HCT116 (cell line): ENCODE measurements around the gene IGFBP7. TPM values are rescaled to one million over a fixed set of nuclear protein-coding genes. Genes with fewer than 3 reads are reported as not detected.
A peak's percentile ranks its signal among the peaks of the same experiment; 100 is the strongest.

ENCODE experiments used
- ATAC-seq: fragments of 200-7000 bp; cut with Tn5 transposase; 2 replicates; pipeline ENCODE4 v1.9.1; 2020; ENCODE audit warnings: mild to moderate bottlenecking, moderate library complexity
- BruUV-seq: library from RNA; stranded (reverse); fragments of 400-500 nt; replicated peaks from 2 replicates; lab custom pipeline; 2021; lab: Mats Ljungman, UMichigan
- CTCF ChIA-PET: fragments of 300-600 bp; sonication (Branson Sonifier 250); formaldehyde crosslinking; loops from one replicate; lab custom pipeline; 2021; ENCODE audit warnings: antibody characterized with exemption; lab: Charles Lee
- POLR2A ChIA-PET: fragments of 300-600, 350-600 bp; sonication (Branson Sonifier 250); formaldehyde crosslinking; loops from one replicate; lab custom pipeline; 2021; ENCODE audit warnings: antibody characterized with exemption; lab: Charles Lee
- RAD21 ChIA-PET, 2 experiments: fragments of 300-600 bp; sonication (Branson Sonifier 250); formaldehyde crosslinking; loops; one replicate each; lab custom pipeline; 2023; ENCODE audit warnings: low total read pairs in 2 of 2; ENCODE audit not compliant: uncharacterized antibody in 2 of 2, unreplicated experiment in 2 of 2, low non-redundant PET in 1 of 2; lab: Charles Lee
- DNase-seq: peaks from one replicate; pipeline ENCODE4 v3.0.0-alpha.2; 2010; ENCODE audit warnings: low read depth, low spot score
- H2AFZ ChIP-seq: fragments of 200-600 bp; shearing (Covaris generic), sonication (generic); 2 replicates; pipeline ENCODE4 v1.6.1; 2017; ENCODE audit warnings: low read depth, mixed run types, mixed read lengths, antibody characterized with exemption, low read length; ENCODE audit not compliant: poor library complexity, severe bottlenecking
- H3K27ac ChIP-seq: 2 replicates; pipeline ENCODE4 v1.5.1; 2012; ENCODE audit warnings: low read depth, low read length
- H3K27me3 ChIP-seq: fragments of 200-600 bp; sonication (generic); 2 replicates; pipeline ENCODE4 v1.6.1; 2016; ENCODE audit warnings: mixed run types, low read length, mixed read lengths; ENCODE audit not compliant: insufficient read depth
- H3K36me3 ChIP-seq, 2 experiments: fragments of 200-500 bp in 1 of 2; fragments of 200-600 bp in 1 of 2; sonication (Bioruptor generic) in 1 of 2; sonication (generic) in 1 of 2; 2 replicates each; pipeline versions ENCODE4 v1.5.1 to v1.6.1; 2014 to 2016; ENCODE audit warnings: low read length in 2 of 2, inconsistent platforms in 1 of 2, mixed read lengths in 1 of 2, mixed run types in 1 of 2; ENCODE audit not compliant: insufficient read depth in 2 of 2, control insufficient read depth in 1 of 2
- H3K4me1 ChIP-seq, 2 experiments: fragments of 200-600 bp in 1 of 2; sonication (generic) in 1 of 2; 2 replicates each; pipeline versions ENCODE4 v1.5.1 to v1.6.1; 2012 to 2017; ENCODE audit warnings: low read length in 2 of 2, inconsistent platforms in 1 of 2, mild to moderate bottlenecking in 1 of 2, mixed read lengths in 1 of 2, mixed run types in 1 of 2, moderate library complexity in 1 of 2; ENCODE audit not compliant: insufficient read depth in 2 of 2, control insufficient read depth in 1 of 2
- H3K4me2 ChIP-seq: fragments of 200-600 bp; sonication (generic); 2 replicates; pipeline ENCODE4 v1.6.1; 2017; ENCODE audit warnings: mixed run types, low read length, mixed read lengths
- H3K4me3 ChIP-seq, 2 experiments: fragments of 200-600 bp in 1 of 2; sonication (generic) in 1 of 2; replicated peaks in 1 of 2; 2 replicates each; pipeline ENCODE4 v1.5.1; 2011 to 2016; ENCODE audit warnings: low read length in 2 of 2, control low read depth in 1 of 2, low read depth in 1 of 2, mild to moderate bottlenecking in 1 of 2, mixed read lengths in 1 of 2, mixed run types in 1 of 2
- H3K79me2 ChIP-seq: fragments of 200-600 bp; sonication (generic); 2 replicates; pipeline ENCODE4 v1.6.1; 2017; ENCODE audit warnings: mild to moderate bottlenecking, mixed run types, low read length, moderate library complexity, mixed read lengths; ENCODE audit not compliant: insufficient read depth
- H3K9ac ChIP-seq: fragments of 200-600 bp; sonication (generic); 2 replicates; pipeline ENCODE4 v1.6.1; 2016; ENCODE audit warnings: low read length, mixed read lengths
- H3K9me2 ChIP-seq: fragments of 200-600 bp; sonication (generic), shearing (Covaris generic); 2 replicates; pipeline ENCODE4 v1.6.1; 2017; ENCODE audit warnings: mixed run types, mild to moderate bottlenecking, moderate library complexity; ENCODE audit not compliant: insufficient read depth
- H3K9me3 ChIP-seq, 2 experiments: fragments of 200-500 bp in 1 of 2; fragments of 200-600 bp in 1 of 2; sonication (Bioruptor generic) in 1 of 2; sonication (generic) in 1 of 2; 2 replicates each; pipeline ENCODE4 v1.6.1; 2014 to 2017; ENCODE audit warnings: low read length in 2 of 2, mixed read lengths in 2 of 2, inconsistent platforms in 1 of 2, low read depth in 1 of 2, mild to moderate bottlenecking in 1 of 2, mixed run types in 1 of 2, moderate library complexity in 1 of 2; ENCODE audit not compliant: control insufficient read depth in 1 of 2, insufficient read depth in 1 of 2
- H4K20me1 ChIP-seq: fragments of 200-600 bp; sonication (generic), shearing (Covaris generic); 2 replicates; pipeline ENCODE4 v1.6.1; 2017; ENCODE audit warnings: mixed run types, mild to moderate bottlenecking, moderate library complexity; ENCODE audit not compliant: insufficient read depth
- ATF3 ChIP-seq: IDR thresholded peaks from 2 replicates; pipeline ENCODE4 v1.6.1; 2012
- CBX3 ChIP-seq: IDR thresholded peaks from 2 replicates; pipeline ENCODE4 v1.6.1; 2012; ENCODE audit warnings: low read depth
- CEBPB ChIP-seq: IDR thresholded peaks from 2 replicates; pipeline ENCODE4 v1.6.1; 2012; ENCODE audit warnings: low read depth
- CTCF ChIP-seq, 3 experiments: fragments of 200-600 bp in 1 of 3; sonication (generic) in 1 of 3; IDR thresholded peaks in 2 of 3; conservative IDR thresholded peaks in 1 of 3; 2 replicates each; pipeline ENCODE4 v1.5.1; 2012 to 2017; ENCODE audit warnings: low read depth in 2 of 3, low read length in 2 of 3, antibody characterized with exemption in 1 of 3, borderline replicate concordance in 1 of 3, control low read depth in 1 of 3, mild to moderate bottlenecking in 1 of 3, mixed read lengths in 1 of 3, mixed run types in 1 of 3, moderate library complexity in 1 of 3; ENCODE audit not compliant: insufficient read depth in 1 of 3
- EGR1 ChIP-seq: IDR thresholded peaks from 2 replicates; pipeline ENCODE4 v1.6.1; 2012; ENCODE audit warnings: low read depth
- ELF1 ChIP-seq: IDR thresholded peaks from 2 replicates; pipeline ENCODE4 v1.6.1; 2012; ENCODE audit warnings: low read depth, borderline replicate concordance
- EZH2 ChIP-seq: fragments of 200-600 bp; sonication (generic); IDR thresholded peaks from 2 replicates; pipeline ENCODE4 v1.6.1; 2017; ENCODE audit warnings: antibody characterized with exemption, mixed run types
- EZH2phosphoT487 ChIP-seq: fragments of 200-600 bp; IDR thresholded peaks from 2 replicates; pipeline ENCODE4 v1.6.1; 2018; ENCODE audit warnings: antibody characterized with exemption, borderline replicate concordance
- FOSL1 ChIP-seq: IDR thresholded peaks from 2 replicates; pipeline ENCODE4 v1.6.1; 2012; ENCODE audit warnings: low read depth
- MAX ChIP-seq: IDR thresholded peaks from 2 replicates; pipeline ENCODE4 v1.6.1; 2012
- POLR2A ChIP-seq: IDR thresholded peaks from 2 replicates; pipeline ENCODE4 v1.7.0; 2011; ENCODE audit warnings: borderline replicate concordance; ENCODE audit not compliant: insufficient read depth, insufficient read length; ENCODE audit errors: extremely low read depth
- POLR2AphosphoS5 ChIP-seq: IDR thresholded peaks from 2 replicates; pipeline ENCODE4 v1.6.1; 2011; ENCODE audit warnings: mild to moderate bottlenecking, low read depth, low read length, moderate library complexity
- REST ChIP-seq: IDR thresholded peaks from 2 replicates; pipeline ENCODE4 v1.6.1; 2012; ENCODE audit warnings: low read depth
- SIN3A ChIP-seq: IDR thresholded peaks from 2 replicates; pipeline ENCODE4 v1.6.1; 2012; ENCODE audit warnings: low read depth
- SRF ChIP-seq: IDR thresholded peaks from 2 replicates; pipeline ENCODE4 v1.6.1; 2012; ENCODE audit warnings: low read depth
- TCF7L2 ChIP-seq: IDR thresholded peaks from 2 replicates; pipeline ENCODE4 v1.7.0; 2011; ENCODE audit warnings: borderline replicate concordance, inconsistent platforms; ENCODE audit not compliant: insufficient read depth, insufficient read length; ENCODE audit errors: extremely low read depth
- YY1 ChIP-seq: IDR thresholded peaks from 2 replicates; pipeline ENCODE4 v1.6.1; 2011; ENCODE audit warnings: low read length, low read depth, moderate library complexity, mild to moderate bottlenecking; ENCODE audit not compliant: insufficient replicate concordance; ENCODE audit errors: extremely low read depth
- ZBTB33 ChIP-seq: IDR thresholded peaks from 2 replicates; pipeline ENCODE4 v1.6.1; 2011; ENCODE audit warnings: mild to moderate bottlenecking, low read length, moderate library complexity; ENCODE audit not compliant: insufficient replicate concordance; ENCODE audit errors: extremely low read depth
- intact Hi-C: fragments of 100-400 bp; cut with micrococcal nuclease; formaldehyde crosslinking; loops from 2 replicates; pipeline ENCODE4 v1.10.0; 2022
- total RNA-seq: library from RNA; stranded (reverse); gene quantifications from one replicate; pipeline ENCODE4 v1.2.1, GENCODE V29; 2021; ENCODE audit not compliant: unreplicated experiment

Gene IGFBP7
- total RNA-seq, 1 experiment from 2014 or later: 0.91 TPM

GRCh38 chr4:57037982-57038604 is 72.1 kb downstream of the IGFBP7 start:
- ChIA-PET RAD21 (interaction anchor here in 1 of 2 experiments (1.5 kb wide), 1 partner anchor 125 kb away, joined by 6 read pairs; no protein-coding TSS in a partner anchor), POLR2A (no interaction called here), CTCF (interaction anchor here (0.5 to 1.4 kb wide), 7 partner anchors 11 to 153 kb away, joined by 3 to 8 read pairs (median 4); no protein-coding TSS in a partner anchor)
- H3K27ac ChIP-seq: no peak overlapping the region
- no peak overlapping the region for H3K9ac ChIP-seq
- no peaks in the 10 kb centered on the region for H3K9me3 ChIP-seq
- H3K79me2 ChIP-seq: no peaks in the 10 kb centered on the region
- H4K20me1 ChIP-seq: 0 out of 2 replicates have a peak, but pooled peaks cover 3% of the 10 kb centered on the region
- DNase-seq (peak; percentile 23), ATAC-seq (peak; percentile 96)
- no peaks in the 10 kb centered on the region for H3K27me3 ChIP-seq
- H3K9me2 ChIP-seq: no peaks in the 10 kb centered on the region
- intact Hi-C loops: loop anchor here (2.0 kb wide), 1 partner anchor 125 kb away; no protein-coding TSS in a partner anchor
- H3K4me2 ChIP-seq: peak overlapping the region; percentile 33; the same call in 1 of the 2 replicates
- H2AFZ ChIP-seq: peak overlapping the region; percentile 81
- H3K4me1 ChIP-seq: 0 out of 4 replicates have a peak, but pooled peaks cover 3 to 4% of the 10 kb centered on the region in 2 experiments
- no TSS peak for BruUV-seq
- 0 out of 4 replicates have a peak overlapping the region, but pooled peaks of 1 of the 2 experiments have one; percentile 6 for H3K4me3 ChIP-seq
- H3K36me3 ChIP-seq: no peaks in the 10 kb centered on the region
- TF ChIP-seq POLR2A: no peak
- no peak for TF ChIP-seq MAX
- TF ChIP-seq ZBTB33: no peak
- no peak for TF ChIP-seq ATF3
- peak; percentile 41 for TF ChIP-seq YY1
- no peak for TF ChIP-seq EZH2
- peak; percentile 39 to 99 (median 97); a peak in 5 of 6 replicates for TF ChIP-seq CTCF (IDR thresholded peaks at IDR 0.05 in 2 of 3, conservative IDR thresholded peaks at IDR 0.05 in 1 of 3; ENCODE audit: borderline replicate concordance in 1 of 3, insufficient read depth in 1 of 3, low read depth in 2 of 3, low read length in 2 of 3)
- no peak for TF ChIP-seq CBX3
- no peak for TF ChIP-seq CEBPB
- TF ChIP-seq POLR2AphosphoS5: no peak
- TF ChIP-seq REST: no peak
- TF ChIP-seq FOSL1: no peak
- TF ChIP-seq SRF: no peak
- no peak for TF ChIP-seq ELF1
- no peak for TF ChIP-seq EZH2phosphoT487
- TF ChIP-seq SIN3A: no peak
- no peak for TF ChIP-seq EGR1
- TF ChIP-seq TCF7L2: no peak
